DMS 273 (cell line): ENCODE measurements around the gene TMEM158.

Experiments
- DNase-seq: peaks from one replicate; lab custom pipeline; 2025; ENCODE audit not compliant: unreplicated experiment; lab: John Stamatoyannopoulos, UW

The TMEM158 gene

GRCh38 chr3:45234250-45234649 is 8.2 kb upstream of the TMEM158 start:
- no peak for DNase-seq

GRCh38 chr3:45232521-45232920 is 6.4 kb upstream of the TMEM158 start:
- no peak for DNase-seq

- no peak for DNase-seq
Measured at GRCh38 chr3:45227946-45228345, 1.9 kb upstream of the TMEM158 start.

- DNase-seq = no peak
Measured at GRCh38 chr3:45227071-45227820, 1.2 kb upstream of the TMEM158 start.

- DNase-seq = peak; percentile 69
Measured at GRCh38 chr3:45225465-45226205, 452 bp downstream of the TMEM158 start.

- DNase-seq = peak; percentile 64
Measured at GRCh38 chr3:45224824-45225464, 1.1 kb downstream of the TMEM158 start.

GRCh38 chr3:45223889-45224727 is 2.0 kb downstream of the TMEM158 start:
- DNase-seq = peak; percentile 10

GRCh38 chr3:45219694-45220093 is 6.4 kb downstream of the TMEM158 start:
- no peak for DNase-seq

GRCh38 chr3:45218578-45219390 is 7.3 kb downstream of the TMEM158 start:
- no peak for DNase-seq

GRCh38 chr3:45216021-45216609 is 10.0 kb downstream of the TMEM158 start:
- DNase-seq = no peak

GRCh38 chr3:45215466-45215865 is 10.6 kb downstream of the TMEM158 start:
- DNase-seq = no peak

- DNase-seq = no peak
Measured at GRCh38 chr3:45214061-45214680, 11.9 kb downstream of the TMEM158 start.

GRCh38 chr3:45212095-45212468 is 14.0 kb downstream of the TMEM158 start:
- DNase-seq = no peak

- DNase-seq = no peak
Measured at GRCh38 chr3:45211466-45212094, 14.5 kb downstream of the TMEM158 start.

GRCh38 chr3:45210308-45211041 is 15.6 kb downstream of the TMEM158 start:
- peak; percentile 74 for DNase-seq

- no peak for DNase-seq
Measured at GRCh38 chr3:45209526-45209925, 16.6 kb downstream of the TMEM158 start.

GRCh38 chr3:45208586-45208985 is 17.5 kb downstream of the TMEM158 start:
- DNase-seq = no peak

GRCh38 chr3:45207446-45207845 is 18.6 kb downstream of the TMEM158 start:
- DNase-seq = no peak
